Subcutaneous abdominal adipose tissue (tissue), 5 donors: ENCODE measurements around the gene CCDC24.

Experiments
- H3K27ac ChIP-seq: one replicate; pipeline ENCODE4 v1.7.0; 2013; ENCODE audit warnings: low read depth, mild to moderate bottlenecking, inconsistent platforms, low read length, moderate library complexity
- H3K27me3 ChIP-seq, 5 donors: one replicate each; pipeline ENCODE4 v1.7.0; 2013; ENCODE audit warnings: low read length in 5 of 5, inconsistent platforms in 1 of 5; ENCODE audit not compliant: control insufficient read depth in 5 of 5, insufficient read depth in 4 of 5
- H3K36me3 ChIP-seq, 5 donors: one replicate each; pipeline ENCODE4 v1.7.0; 2013; ENCODE audit warnings: low read length in 5 of 5; ENCODE audit not compliant: control insufficient read depth in 5 of 5, insufficient read depth in 5 of 5
- H3K4me1 ChIP-seq, 5 donors: one replicate each; pipeline ENCODE4 v1.7.0; 2013; ENCODE audit warnings: low read length in 5 of 5, mild to moderate bottlenecking in 3 of 5, moderate library complexity in 1 of 5; ENCODE audit not compliant: control insufficient read depth in 5 of 5, insufficient read depth in 5 of 5
- H3K4me3 ChIP-seq, 5 donors: one replicate each; pipeline ENCODE4 v1.7.0; 2013; ENCODE audit warnings: low read length in 5 of 5, low read depth in 1 of 5
- H3K9ac ChIP-seq, 5 donors: one replicate each; pipeline ENCODE4 v1.7.0; 2013; ENCODE audit warnings: low read length in 5 of 5, mild to moderate bottlenecking in 4 of 5, moderate library complexity in 3 of 5
- H3K9me3 ChIP-seq, 5 donors: one replicate each; pipeline ENCODE4 v1.7.0; 2013; ENCODE audit warnings: low read length in 5 of 5; ENCODE audit not compliant: control insufficient read depth in 5 of 5
- donor health status: healthy.
- donor health status: healthy.
- donor health status: healthy.
- donor health status: healthy.
- donor health status: healthy.

CCDC24 gene

DNA sequence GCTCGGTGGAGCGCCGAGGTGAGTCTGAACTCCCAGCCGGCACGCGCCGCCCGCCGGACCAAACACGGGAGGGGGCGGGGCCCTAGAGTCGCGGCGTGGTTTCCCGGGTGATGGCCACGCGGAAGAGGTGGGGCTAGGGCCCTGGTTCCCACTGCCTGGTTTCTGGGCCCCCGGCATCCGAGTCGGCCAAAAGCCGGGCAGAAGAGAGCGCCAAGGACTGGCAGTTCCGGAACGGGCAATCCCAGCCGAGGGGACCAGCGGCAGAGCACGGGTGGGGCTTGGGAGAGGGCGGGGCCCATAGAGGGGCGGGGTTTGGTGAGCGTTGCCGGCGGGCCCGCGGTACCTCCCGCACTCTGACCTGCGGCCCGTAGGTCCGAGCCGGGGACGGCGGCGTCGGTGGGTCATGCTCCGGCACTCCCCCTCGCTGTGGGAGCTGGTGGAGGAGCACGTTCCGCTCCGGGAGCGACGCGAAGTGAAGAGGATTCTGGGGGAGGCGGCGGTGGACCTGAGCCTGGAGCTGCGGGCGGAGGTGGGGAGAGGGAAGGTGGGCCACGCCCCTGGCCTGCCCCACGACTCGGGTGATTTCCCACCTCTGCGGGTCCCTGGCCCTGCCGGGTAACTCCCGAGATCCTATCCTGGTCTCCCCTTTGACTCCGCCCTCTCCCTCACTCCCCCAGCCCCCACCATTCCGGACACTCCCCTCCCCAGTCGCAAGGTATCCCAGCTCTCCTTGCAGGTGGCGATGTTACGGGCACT is at the start of gene CCDC24:
TSS of gene CCDC24 (plus strand) at position 124 of the 756 bp plus-strand sequence. CDS start at position 404, 280 bp downstream.
- Histone ChIP-seq H3K4me1 (peaks cover 0 to 26% (median 19%) of the 10 kb centered on the region in 5 donors), H3K9ac (peak within 1 kb of the TSS; percentile 38 to 83 (median 76))

DNA sequence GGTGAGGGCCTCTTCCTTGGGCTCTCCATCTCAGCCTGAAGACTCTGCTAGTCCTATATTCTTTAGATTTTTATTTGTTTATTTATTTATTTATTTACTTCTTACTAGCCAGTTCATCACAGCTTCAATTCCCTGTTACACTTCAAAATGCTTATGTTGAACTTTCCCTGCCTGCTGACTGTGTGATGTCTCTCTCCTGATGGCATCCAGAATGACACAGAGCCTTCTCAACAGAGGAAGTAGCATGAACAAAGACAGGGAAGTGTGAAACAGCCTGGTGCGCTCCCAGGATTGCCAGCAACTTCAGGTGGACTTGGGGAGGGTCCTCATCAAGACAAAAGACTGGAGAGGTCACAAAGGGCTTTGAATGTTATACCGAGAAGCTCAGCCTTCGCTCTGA is 49.0 kb upstream of the CCDC24 start:
- H3K4me1 ChIP-seq = peaks cover 0 to 17% (median 15%) of the 10 kb centered on the region in 5 donors
- H3K36me3 ChIP-seq = no peaks in the 10 kb centered on the region
- no peak overlapping the region for H3K27ac ChIP-seq
- H3K9ac ChIP-seq = no peak overlapping the region
- H3K27me3 ChIP-seq = no peaks in the 10 kb centered on the region
- no peak overlapping the region for H3K4me3 ChIP-seq
- no peaks in the 10 kb centered on the region for H3K9me3 ChIP-seq

More for the DNA sequence above, at the start of gene CCDC24:
- H3K9me3 ChIP-seq = no peaks in the 10 kb centered on the region
- peak within 1 kb of the TSS; percentile 46 for H3K27ac ChIP-seq
- peak within 1 kb of the TSS; percentile 75 to 81 (median 77) for H3K4me3 ChIP-seq
- H3K36me3 ChIP-seq = peaks cover 0 to 2% (median 0%) of the 10 kb centered on the region in 5 donors
- no peaks in the 10 kb centered on the region for H3K27me3 ChIP-seq

DNA sequence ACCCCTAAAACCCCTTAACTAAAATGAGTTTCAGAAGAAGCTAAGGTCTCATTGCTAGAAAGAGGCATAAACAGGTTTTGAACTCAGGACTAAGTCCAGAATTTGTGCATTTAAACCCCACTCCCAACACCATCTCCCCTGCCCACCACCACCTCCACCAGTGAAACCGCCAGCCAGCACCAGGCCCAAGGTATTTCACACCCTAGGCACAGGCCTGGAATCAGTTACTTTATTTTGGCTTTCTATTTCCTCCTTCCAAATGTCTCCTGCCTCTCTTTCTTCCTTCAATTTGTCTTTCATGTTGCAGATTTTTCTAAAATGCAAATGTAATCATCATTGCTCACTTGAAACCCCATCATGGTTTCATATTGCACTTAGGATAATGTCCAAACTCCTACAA is 46.5 kb upstream of the CCDC24 start:
- Histone ChIP-seq H3K4me1 (peaks cover 4 to 32% (median 31%) of the 10 kb centered on the region in 5 donors), H3K9ac (no peak overlapping the region)

DNA sequence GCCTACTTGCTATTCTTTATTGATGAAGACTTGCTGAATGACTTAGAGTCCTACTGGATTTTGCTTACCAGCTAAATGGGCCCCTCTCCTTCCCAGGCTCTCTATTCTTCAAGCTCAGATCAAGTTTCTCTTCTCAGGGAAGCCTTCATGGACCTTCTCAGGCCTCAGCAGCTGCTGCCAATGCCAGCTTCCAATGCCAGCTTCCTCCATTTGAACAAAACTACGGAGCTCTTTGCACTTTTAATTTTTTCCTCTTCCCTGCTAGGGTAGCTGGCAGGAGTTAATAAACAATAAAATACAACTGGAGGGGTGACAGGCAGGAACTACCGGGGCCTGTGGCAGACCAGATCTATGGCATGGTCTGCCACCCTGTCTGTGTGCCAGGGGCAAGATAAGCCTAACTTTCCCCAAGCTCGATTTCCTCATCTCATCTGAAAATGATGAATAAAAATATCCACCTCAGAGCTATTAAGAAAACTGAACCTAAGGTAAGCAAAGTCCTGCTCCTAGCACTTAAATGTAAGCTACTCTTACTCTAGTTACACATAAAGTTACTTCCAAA is 45.6 kb upstream of the CCDC24 start:
- H3K27ac ChIP-seq = peak overlapping the region; percentile 98
- H3K4me1 ChIP-seq = peaks cover 4 to 33% (median 31%) of the 10 kb centered on the region in 5 donors

More for the DNA sequence above, 46.5 kb upstream of the CCDC24 start:
- Histone ChIP-seq H3K36me3 (peaks cover 0 to 8% (median 5%) of the 10 kb centered on the region in 5 donors), H3K27me3 (no peaks in the 10 kb centered on the region), H3K27ac (no peak overlapping the region), H3K4me3 (no peak overlapping the region), H3K9me3 (no peaks in the 10 kb centered on the region)

DNA sequence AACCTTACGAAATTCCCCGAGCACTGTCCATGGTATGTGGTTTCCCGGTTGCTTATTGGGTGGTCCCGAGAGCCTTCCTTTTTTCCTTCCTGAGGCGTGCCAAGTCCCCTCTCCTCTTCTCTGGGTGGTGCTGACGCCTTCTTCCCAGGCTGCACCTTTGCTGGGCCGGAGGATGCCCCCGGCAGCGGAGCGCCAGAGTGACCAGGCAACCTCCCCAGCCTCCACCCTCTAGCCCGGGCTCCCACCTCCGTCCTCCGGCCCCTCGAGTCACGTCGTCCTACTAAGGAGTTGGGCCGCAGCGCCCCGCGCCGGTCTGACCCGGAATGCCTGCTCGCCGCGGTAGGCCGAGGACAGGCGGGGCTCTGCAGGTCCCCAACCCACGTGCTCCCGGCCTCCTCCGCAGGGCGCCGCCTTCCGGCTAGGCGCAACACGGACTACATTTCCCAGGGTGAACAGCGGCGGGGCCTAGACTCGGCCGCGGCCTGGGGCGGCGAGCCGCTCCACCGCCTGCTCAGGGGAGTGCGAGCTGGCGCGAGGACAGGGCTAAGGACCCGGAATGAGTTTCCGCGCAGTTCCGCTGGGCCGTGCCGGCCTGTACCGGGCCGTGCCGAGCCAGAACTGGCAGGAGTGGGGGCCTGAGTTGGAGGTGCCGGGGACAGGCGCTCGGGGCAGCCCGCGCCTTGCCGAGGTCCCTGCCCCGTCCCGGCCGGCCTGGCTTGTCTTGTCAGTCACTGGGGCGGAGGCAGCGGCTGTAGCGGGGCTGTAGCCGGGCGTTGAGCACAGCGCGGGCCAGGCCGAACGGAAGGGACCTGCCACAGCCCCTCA is 45.0 kb upstream of the CCDC24 start, which contains the start of gene IPO13:
TSS of gene IPO13 (plus strand) at position 715 of the 825 bp plus-strand sequence. CDS start 651 bp downstream, outside the sequence.
- peaks cover 4 to 33% (median 31%) of the 10 kb centered on the region in 5 donors for H3K4me1 ChIP-seq
- H3K9ac ChIP-seq = peak within 1 kb of the TSS; percentile 89 to 100 (median 96)
- H3K4me3 ChIP-seq = peak within 1 kb of the TSS; percentile 90 to 98 (median 93)
- peaks cover 7 to 17% (median 12%) of the 10 kb centered on the region in 5 donors for H3K36me3 ChIP-seq
- peak within 1 kb of the TSS; percentile 98 for H3K27ac ChIP-seq
- H3K27me3 ChIP-seq = no peaks in the 10 kb centered on the region
- H3K9me3 ChIP-seq = no peaks in the 10 kb centered on the region

More for the DNA sequence above, 45.6 kb upstream of the CCDC24 start:
- Histone ChIP-seq H3K9me3 (no peaks in the 10 kb centered on the region), H3K4me3 (peak overlapping the region; percentile 65 to 98 (median 93)), H3K36me3 (peaks cover 7 to 17% (median 12%) of the 10 kb centered on the region in 5 donors), H3K27me3 (no peaks in the 10 kb centered on the region), H3K9ac (peak overlapping the region; percentile 56 to 100 (median 94))

DNA sequence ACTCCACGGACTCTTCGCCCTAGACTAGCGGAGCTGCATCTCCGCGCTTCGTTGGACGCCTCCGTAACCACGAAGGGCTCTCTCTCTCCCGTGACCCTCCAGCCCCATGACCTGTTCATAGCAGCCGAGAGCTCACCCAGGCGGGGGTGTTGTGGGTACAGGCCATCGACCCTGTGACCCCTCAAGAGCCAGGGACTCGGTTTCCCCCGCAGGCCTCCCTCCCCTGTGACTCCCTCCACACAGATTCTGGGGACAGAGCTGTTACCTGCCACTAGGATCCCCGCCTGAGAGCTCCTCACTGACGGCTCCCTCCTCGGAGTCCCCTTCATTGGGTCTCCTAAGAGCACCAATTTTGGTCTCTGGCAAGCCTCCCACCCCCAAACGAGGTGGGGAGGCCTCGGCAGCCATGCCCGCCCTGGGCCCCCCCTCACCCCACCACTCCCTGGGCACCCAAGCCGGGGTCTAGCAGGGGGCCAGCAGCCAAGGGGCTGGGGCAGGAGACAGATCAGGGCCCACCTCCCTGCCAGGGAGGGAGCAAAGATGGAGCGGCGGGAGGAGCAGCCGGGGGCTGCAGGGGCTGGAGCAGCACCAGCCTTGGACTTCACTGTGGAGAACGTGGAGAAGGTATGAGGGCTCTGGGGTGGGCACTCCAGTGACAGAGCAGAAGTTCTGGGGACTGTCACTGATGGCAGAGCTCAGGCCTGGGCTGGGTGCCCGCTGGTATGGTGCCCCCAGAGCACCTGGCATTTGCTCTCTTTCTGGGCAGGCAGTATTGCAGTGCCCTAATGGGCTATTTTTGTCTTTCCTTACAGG is 44.1 kb upstream of the CCDC24 start:
- H3K27me3 ChIP-seq = no peaks in the 10 kb centered on the region
- H3K4me1 ChIP-seq = peaks cover 4 to 33% (median 31%) of the 10 kb centered on the region in 5 donors
- H3K9ac ChIP-seq = peak overlapping the region; percentile 89 to 100 (median 96)
- H3K27ac ChIP-seq = peak overlapping the region; percentile 98
- H3K4me3 ChIP-seq = peak overlapping the region; percentile 90 to 98 (median 93)
- no peaks in the 10 kb centered on the region for H3K9me3 ChIP-seq
- H3K36me3 ChIP-seq = peaks cover 7 to 17% (median 12%) of the 10 kb centered on the region in 5 donors

DNA sequence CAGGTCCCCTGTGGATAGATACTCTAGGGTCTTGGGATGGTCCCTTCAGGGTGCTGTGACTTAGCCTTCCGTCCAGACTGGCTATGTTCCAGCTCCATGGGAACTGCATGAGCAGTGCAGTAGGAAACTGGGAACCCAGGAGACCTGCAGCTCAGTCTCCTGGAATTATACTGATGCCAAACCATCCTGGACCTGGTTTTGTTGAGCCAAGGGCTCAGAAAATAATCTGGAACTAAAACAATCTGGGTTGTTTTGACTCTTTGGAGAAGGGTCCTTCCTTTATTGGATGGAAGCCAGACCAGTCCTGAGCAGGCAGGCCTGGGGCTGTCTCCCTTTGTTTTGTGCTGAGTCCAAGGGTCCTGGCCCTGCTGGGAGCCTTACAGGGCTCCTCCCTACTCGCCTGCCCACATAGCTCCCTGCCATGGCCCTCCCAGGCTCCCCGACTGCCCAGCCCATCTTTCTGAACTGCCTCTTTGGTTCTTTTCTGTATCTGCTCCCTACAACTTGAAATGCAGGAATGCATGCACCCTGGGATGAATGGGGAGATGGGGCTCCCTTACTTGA is 43.4 kb upstream of the CCDC24 start:
- H3K4me3 ChIP-seq = peak overlapping the region; percentile 61 to 98 (median 93)
- H3K27me3 ChIP-seq = no peaks in the 10 kb centered on the region
- H3K36me3 ChIP-seq = peaks cover 7 to 18% (median 12%) of the 10 kb centered on the region in 5 donors
- no peaks in the 10 kb centered on the region for H3K9me3 ChIP-seq
- H3K4me1 ChIP-seq = peaks cover 4 to 33% (median 31%) of the 10 kb centered on the region in 5 donors
- peak overlapping the region; percentile 89 to 100 (median 96) for H3K9ac ChIP-seq
- no peak overlapping the region for H3K27ac ChIP-seq

DNA sequence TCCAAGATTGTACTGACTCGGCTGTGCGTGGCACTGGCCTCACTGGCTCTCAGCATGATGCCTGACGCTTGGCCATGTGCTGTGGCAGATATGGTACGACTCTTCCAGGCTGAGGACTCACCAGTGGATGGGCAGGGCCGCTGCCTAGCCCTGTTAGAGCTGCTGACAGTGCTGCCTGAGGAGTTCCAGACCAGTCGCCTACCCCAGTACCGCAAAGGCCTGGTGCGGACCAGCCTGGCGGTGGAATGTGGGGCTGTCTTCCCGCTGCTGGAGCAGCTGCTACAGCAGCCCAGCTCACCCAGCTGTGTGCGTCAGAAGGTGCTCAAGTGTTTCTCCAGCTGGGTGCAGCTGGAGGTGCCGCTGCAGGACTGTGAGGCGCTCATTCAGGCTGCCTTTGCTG is 41.7 kb upstream of the CCDC24 start:
- Histone ChIP-seq H3K27ac (no peak overlapping the region), H3K4me3 (no peak overlapping the region), H3K4me1 (peaks cover 4 to 33% (median 31%) of the 10 kb centered on the region in 5 donors), H3K9ac (no peak overlapping the region), H3K36me3 (peaks cover 7 to 21% (median 12%) of the 10 kb centered on the region in 5 donors), H3K27me3 (no peaks in the 10 kb centered on the region), H3K9me3 (no peaks in the 10 kb centered on the region)
